Naive thymus-derived CD4-positive, alpha-beta T cell (primary cell): ENCODE data around the gene SNRPN. TPM values are rescaled to one million over a fixed set of nuclear protein-coding genes. Genes with fewer than 3 reads are reported as not detected.

ENCODE experiments used
- ATAC-seq: fragments of 150-1000 bp; cut with Tn5 transposase; 2 replicates; pipeline ENCODE4 v1.10.0; 2021; ENCODE audit warnings: mild to moderate bottlenecking, moderate library complexity
- CTCF ChIA-PET: fragments of 350-600 bp; sonication (Branson Sonifier 250); formaldehyde crosslinking; loops from one replicate; lab custom pipeline; 2021; ENCODE audit warnings: antibody characterized with exemption; lab: Charles Lee
- POLR2A ChIA-PET: fragments of 350-600 bp; sonication (Branson Sonifier 250); formaldehyde crosslinking; loops from one replicate; lab custom pipeline; 2021; ENCODE audit warnings: antibody characterized with exemption, inconsistent platforms; lab: Charles Lee
- DNase-seq, 9 donors: peaks; one replicate each; pipeline versions ENCODE4 v3.0.0 to v3.0.0-alpha.2; 2020 to 2022; ENCODE audit warnings: mixed read lengths in 1 of 9
- H3K27ac ChIP-seq: one replicate; pipeline ENCODE4 v1.7.0; 2013; ENCODE audit warnings: mild to moderate bottlenecking, low read depth, low read length, moderate library complexity
- H3K27me3 ChIP-seq, 2 donors: one replicate each; pipeline ENCODE4 v1.7.0; 2013; ENCODE audit warnings: low read length in 2 of 2, mild to moderate bottlenecking in 2 of 2, moderate library complexity in 2 of 2; ENCODE audit not compliant: control insufficient read depth in 2 of 2, insufficient read depth in 2 of 2
- H3K36me3 ChIP-seq, 3 experiments: 1 replicate in 2 of 3; 2 replicates in 1 of 3; pipeline ENCODE4 v1.7.0; 2013; ENCODE audit warnings: low read length in 3 of 3, mild to moderate bottlenecking in 3 of 3, moderate library complexity in 1 of 3; ENCODE audit not compliant: insufficient read depth in 3 of 3, control insufficient read depth in 2 of 3
- H3K4me1 ChIP-seq, 2 donors: one replicate each; pipeline ENCODE4 v1.7.0; 2013; ENCODE audit warnings: low read length in 2 of 2, mild to moderate bottlenecking in 2 of 2, moderate library complexity in 1 of 2; ENCODE audit not compliant: control insufficient read depth in 2 of 2, insufficient read depth in 2 of 2
- H3K4me3 ChIP-seq: 2 replicates; pipeline ENCODE4 v1.7.0; 2013; ENCODE audit warnings: mild to moderate bottlenecking, low read length
- H3K9me3 ChIP-seq, 3 experiments: 1 replicate in 2 of 3; 2 replicates in 1 of 3; pipeline ENCODE4 v1.7.0; 2013; ENCODE audit warnings: low read length in 3 of 3; ENCODE audit not compliant: control insufficient read depth in 2 of 3
- H3K27ac Mint-ChIP-seq, 9 donors: one replicate each; pipeline ENCODE4 v1.8.0; 2020 to 2022; ENCODE audit warnings: mixed read lengths in 9 of 9, mild to moderate bottlenecking in 8 of 9, moderate library complexity in 5 of 9, inconsistent platforms in 2 of 9
- H3K27me3 Mint-ChIP-seq, 5 donors: one replicate each; pipeline ENCODE4 v1.8.0; 2021 to 2022; ENCODE audit warnings: mixed read lengths in 5 of 5, mild to moderate bottlenecking in 1 of 5
- H3K36me3 Mint-ChIP-seq, 5 donors: one replicate each; pipeline ENCODE4 v1.8.0; 2020 to 2022; ENCODE audit warnings: mixed read lengths in 5 of 5, mild to moderate bottlenecking in 3 of 5, inconsistent platforms in 1 of 5
- H3K4me1 Mint-ChIP-seq, 7 donors: one replicate each; pipeline ENCODE4 v1.8.0; 2020 to 2022; ENCODE audit warnings: mixed read lengths in 7 of 7, mild to moderate bottlenecking in 3 of 7, inconsistent platforms in 1 of 7
- H3K4me3 Mint-ChIP-seq, 10 donors: one replicate each; pipeline ENCODE4 v1.8.0; 2020 to 2022; ENCODE audit warnings: mild to moderate bottlenecking in 10 of 10, mixed read lengths in 10 of 10, moderate library complexity in 6 of 10, inconsistent platforms in 2 of 10
- H3K9me3 Mint-ChIP-seq, 11 donors: one replicate each; pipeline ENCODE4 v1.8.0; 2020 to 2022; ENCODE audit warnings: mixed read lengths in 11 of 11, mild to moderate bottlenecking in 4 of 11, inconsistent platforms in 1 of 11, moderate library complexity in 1 of 11
- intact Hi-C, 2 donors: fragments of 100-400 bp; cut with micrococcal nuclease; formaldehyde crosslinking; loops; one replicate each; pipeline ENCODE4 v1.15.1; 2023
- polyA plus RNA-seq, 2 donors: library from polyadenylated mRNA; unstranded; fragments of 300-500 nt; fragmentation: Illumina TruSeq; gene quantifications; one replicate each; pipeline ENCODE4 v1.2.3, GENCODE V29; 2021
- total RNA-seq, 6 experiments: library from RNA in 5 of 6; stranded (reverse) in 5 of 6; gene quantifications; 1 replicate in 5 of 6; 2 replicates in 1 of 6; pipeline ENCODE4 v1.2.3 and lab custom pipeline; 2021 to 2026

SNRPN gene
- total and polyA plus RNA-seq, 7 experiments from 2014 or later, result 58.1 to 468 (median 153) TPM

GRCh38 chr15:24944954-24945353, 9.8 kb upstream of the SNRPN start:
- ChIA-PET CTCF (no interaction called here), POLR2A (no interaction called here)
- H3K27ac Mint-ChIP-seq, result no peak overlapping the region
- H3K36me3 Mint-ChIP-seq, result peaks cover 0 to 4% (median 0%) of the 10 kb centered on the region in 5 donors
- DNase-seq (no peak), ATAC-seq (no peak)
- Histone ChIP-seq H3K36me3 (no peaks in the 10 kb centered on the region), H3K4me3 (no peak overlapping the region), H3K4me1 (no peaks in the 10 kb centered on the region), H3K27me3 (no peaks in the 10 kb centered on the region), H3K9me3 (peaks cover 0 to 17% (median 0%) of the 10 kb centered on the region in 3 experiments), H3K27ac (no peak overlapping the region)
- H3K9me3 Mint-ChIP-seq, result peaks cover 0 to 43% (median 11%) of the 10 kb centered on the region in 11 donors
- H3K4me1 Mint-ChIP-seq, result no peaks in the 10 kb centered on the region
- intact Hi-C loops, result no loop called here
- no peaks in the 10 kb centered on the region for H3K27me3 Mint-ChIP-seq
- H3K4me3 Mint-ChIP-seq, result no peak overlapping the region

GRCh38 chr15:24945711-24946110, 9.1 kb upstream of the SNRPN start:
- Histone ChIP-seq H3K27ac (no peak overlapping the region), H3K27me3 (no peaks in the 10 kb centered on the region), H3K9me3 (peaks cover 0 to 17% (median 0%) of the 10 kb centered on the region in 3 experiments), H3K4me1 (no peaks in the 10 kb centered on the region), H3K4me3 (no peak overlapping the region), H3K36me3 (no peaks in the 10 kb centered on the region)
- ChIA-PET CTCF (no interaction called here), POLR2A (no interaction called here)
- ATAC-seq, result no peak
- intact Hi-C loops, result no loop called here
- H3K4me1 Mint-ChIP-seq, result no peaks in the 10 kb centered on the region
- H3K27me3 Mint-ChIP-seq, result no peaks in the 10 kb centered on the region
- no peak overlapping the region for H3K27ac Mint-ChIP-seq
- peaks cover 0 to 36% (median 6%) of the 10 kb centered on the region in 11 donors for H3K9me3 Mint-ChIP-seq
- H3K36me3 Mint-ChIP-seq, result peaks cover 0 to under 1% (median 0%) of the 10 kb centered on the region in 5 donors
- no peak for DNase-seq
- no peak overlapping the region for H3K4me3 Mint-ChIP-seq

- Mint-ChIP-seq H3K27me3 (peaks cover 0 to 6% (median 0%) of the 10 kb centered on the region in 5 donors), H3K4me3 (no peak overlapping the region), H3K4me1 (no peaks in the 10 kb centered on the region), H3K9me3 (peaks cover 0 to 35% (median 15%) of the 10 kb centered on the region in 11 donors), H3K36me3 (no peaks in the 10 kb centered on the region), H3K27ac (no peak overlapping the region)
- H3K27ac ChIP-seq, result no peak overlapping the region
- H3K27me3 ChIP-seq, result no peaks in the 10 kb centered on the region
- intact Hi-C loops, result no loop called here
- ATAC-seq (no peak), DNase-seq (no peak)
- H3K9me3 ChIP-seq, result peaks cover 0 to 16% (median 0%) of the 10 kb centered on the region in 3 experiments
- ChIA-PET CTCF (no interaction called here), POLR2A (no interaction called here)
- no peaks in the 10 kb centered on the region for H3K36me3 ChIP-seq
- H3K4me1 ChIP-seq, result no peaks in the 10 kb centered on the region
- H3K4me3 ChIP-seq, result no peak overlapping the region
Measured at GRCh38 chr15:24948495-24948894, 6.3 kb upstream of the SNRPN start.

GRCh38 chr15:24955531-24955921, 739 bp downstream of the SNRPN start:
- intact Hi-C loops, result loop anchor here (5.0 to 10.0 kb wide), 5 partner anchors 37 to 1388 kb away; partner anchors contain the start of gene MKRN3 (in 1 of the 2)
- peaks cover 0 to 22% (median 4%) of the 10 kb centered on the region in 3 experiments for H3K9me3 ChIP-seq
- Mint-ChIP-seq H3K4me1 (peaks cover 0 to 23% (median 13%) of the 10 kb centered on the region in 7 donors), H3K36me3 (peaks cover 4 to 30% (median 19%) of the 10 kb centered on the region in 5 donors), H3K9me3 (peaks cover 0 to 83% (median 25%) of the 10 kb centered on the region in 11 donors), H3K4me3 (peak overlapping the region; percentile 92 to 99 (median 95)), H3K27me3 (peaks cover 0 to 6% (median 0%) of the 10 kb centered on the region in 5 donors), H3K27ac (peak overlapping the region; percentile 90 to 98 (median 97))
- peaks cover 0 to 8% of the 10 kb centered on the region in 2 donors for H3K4me1 ChIP-seq
- H3K27ac ChIP-seq, result peak overlapping the region; percentile 85
- ATAC-seq (peak; percentile 1), DNase-seq (peak in 3 of 9 donors; percentile 14 to 23 (median 19))
- POLR2A ChIA-PET, result interaction anchor here (1.0 to 1.7 kb wide), 4 partner anchors 17 to 484 kb away, joined by 3 to 4 read pairs (median 4); no protein-coding TSS in a partner anchor
- peak overlapping the region; percentile 92 for H3K4me3 ChIP-seq
- H3K36me3 ChIP-seq, result peaks cover 0 to 21% (median 0%) of the 10 kb centered on the region in 3 experiments
- CTCF ChIA-PET, result no interaction called here
- H3K27me3 ChIP-seq, result no peaks in the 10 kb centered on the region

DNA sequence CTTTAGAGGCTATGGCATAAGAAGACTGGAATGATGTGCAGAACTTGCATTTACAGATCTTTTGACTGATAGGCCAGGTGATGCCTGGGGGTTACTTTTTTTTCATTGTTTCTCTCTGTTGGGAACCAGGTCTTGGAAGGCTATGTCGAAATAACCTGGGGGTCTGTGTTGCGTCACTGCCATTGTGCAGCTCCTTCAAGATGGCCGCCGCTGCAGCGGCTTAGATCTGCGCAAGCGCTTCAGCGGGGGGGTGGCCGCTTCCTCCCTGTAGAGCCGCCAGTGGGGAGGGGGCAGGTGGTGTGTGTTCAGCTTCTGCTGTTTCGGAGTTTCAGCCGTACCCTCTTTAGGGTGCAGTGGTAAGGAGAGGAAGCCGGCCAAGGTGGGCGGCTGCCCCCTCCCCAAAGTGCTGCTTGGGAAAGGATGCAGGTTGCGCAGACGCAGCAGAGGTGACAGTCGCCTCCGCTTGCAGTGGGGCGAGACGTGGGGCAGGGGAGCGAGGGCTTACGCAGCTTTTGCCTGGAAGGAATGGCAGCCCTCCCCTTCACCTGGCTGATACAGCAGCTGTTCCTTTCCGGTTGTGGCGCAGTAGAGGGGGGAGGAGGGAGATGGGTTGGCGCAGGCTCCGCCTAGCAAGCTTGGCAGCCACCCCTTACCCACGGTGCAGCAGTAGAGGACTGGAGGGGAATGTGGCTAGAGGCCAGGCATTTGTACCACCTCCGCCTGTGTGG, 1.5 kb downstream of the SNRPN start:
- Histone ChIP-seq H3K4me3 (peak overlapping the region; percentile 92), H3K27me3 (no peaks in the 10 kb centered on the region), H3K27ac (peak overlapping the region; percentile 85), H3K36me3 (peaks cover 0 to 21% (median 0%) of the 10 kb centered on the region in 3 experiments), H3K9me3 (peaks cover 0 to 28% (median 4%) of the 10 kb centered on the region in 3 experiments), H3K4me1 (peaks cover 0 to 8% of the 10 kb centered on the region in 2 donors)
- DNase-seq (peak; percentile 57 to 85 (median 77)), ATAC-seq (peak; percentile 86)
- Mint-ChIP-seq H3K27me3 (peaks cover 0 to 6% (median 0%) of the 10 kb centered on the region in 5 donors), H3K27ac (peak overlapping the region; percentile 90 to 98 (median 97)), H3K4me3 (peak overlapping the region; percentile 92 to 99 (median 95)), H3K9me3 (peaks cover 0 to 85% (median 22%) of the 10 kb centered on the region in 11 donors), H3K36me3 (peaks cover 4 to 33% (median 26%) of the 10 kb centered on the region in 5 donors), H3K4me1 (peaks cover 0 to 23% (median 13%) of the 10 kb centered on the region in 7 donors)
- intact Hi-C loops, result loop anchor here (1.0 to 10.0 kb wide), 7 partner anchors 36 to 1389 kb away; partner anchors contain the start of genes MKRN3 (in 1 of the 2) and UBE3A (in 1 of the 2)
- ChIA-PET POLR2A (interaction anchor here (1.0 to 1.7 kb wide), 5 partner anchors 17 to 483 kb away, joined by 3 to 4 read pairs (median 3); no protein-coding TSS in a partner anchor), CTCF (interaction anchor here (0.6 kb wide), 1 partner anchor 27 kb away, joined by 4 read pairs; no protein-coding TSS in a partner anchor)

- ATAC-seq (no peak), DNase-seq (no peak)
- no peaks in the 10 kb centered on the region for H3K27me3 ChIP-seq
- H3K4me1 ChIP-seq, result peaks cover 0 to 8% of the 10 kb centered on the region in 2 donors
- H3K36me3 Mint-ChIP-seq, result peaks cover 4 to 41% (median 38%) of the 10 kb centered on the region in 5 donors
- CTCF ChIA-PET, result no interaction called here
- peaks cover 0 to 82% (median 21%) of the 10 kb centered on the region in 11 donors for H3K9me3 Mint-ChIP-seq
- peaks cover 0 to 23% (median 13%) of the 10 kb centered on the region in 7 donors for H3K4me1 Mint-ChIP-seq
- peaks cover 0 to 29% (median 7%) of the 10 kb centered on the region in 3 experiments for H3K36me3 ChIP-seq
- no peak overlapping the region for H3K27ac ChIP-seq
- peak overlapping the region in 9 of 10 donors; percentile 10 to 95 (median 56) for H3K4me3 Mint-ChIP-seq
- POLR2A ChIA-PET, result no interaction called here
- H3K27me3 Mint-ChIP-seq, result no peaks in the 10 kb centered on the region
- H3K4me3 ChIP-seq, result no peak overlapping the region
- peaks cover 0 to 30% (median 4%) of the 10 kb centered on the region in 3 experiments for H3K9me3 ChIP-seq
- peak overlapping the region in 6 of 9 donors; percentile 32 to 90 (median 46) for H3K27ac Mint-ChIP-seq
- intact Hi-C loops, result loop anchor here (5.0 to 10.0 kb wide), 5 partner anchors 35 to 1390 kb away; partner anchors contain the start of gene MKRN3 (in 1 of the 2)
Measured at GRCh38 chr15:24957691-24958090, 2.9 kb downstream of the SNRPN start.
